G401.6 (cell line): Measurements from ENCODE around the gene EIF2D.

Source experiments
- FAIRE-seq: peaks from 2 replicates; lab custom pipeline; 2012; peaks lifted over from hg19 to GRCh38; lab: Jason Lieb, UNC

The EIF2D gene

GRCh38 chr1:206544562-206545257 lies 67.6 kb downstream of the EIF2D start:
- FAIRE-seq: no peak
